OCI-M1 (cell line): ENCODE measurements around the gene NLRC3.

ENCODE experiments used
- DNase-seq: peaks from one replicate; lab custom pipeline; 2025; lab: John Stamatoyannopoulos, UW

The NLRC3 gene

DNA sequence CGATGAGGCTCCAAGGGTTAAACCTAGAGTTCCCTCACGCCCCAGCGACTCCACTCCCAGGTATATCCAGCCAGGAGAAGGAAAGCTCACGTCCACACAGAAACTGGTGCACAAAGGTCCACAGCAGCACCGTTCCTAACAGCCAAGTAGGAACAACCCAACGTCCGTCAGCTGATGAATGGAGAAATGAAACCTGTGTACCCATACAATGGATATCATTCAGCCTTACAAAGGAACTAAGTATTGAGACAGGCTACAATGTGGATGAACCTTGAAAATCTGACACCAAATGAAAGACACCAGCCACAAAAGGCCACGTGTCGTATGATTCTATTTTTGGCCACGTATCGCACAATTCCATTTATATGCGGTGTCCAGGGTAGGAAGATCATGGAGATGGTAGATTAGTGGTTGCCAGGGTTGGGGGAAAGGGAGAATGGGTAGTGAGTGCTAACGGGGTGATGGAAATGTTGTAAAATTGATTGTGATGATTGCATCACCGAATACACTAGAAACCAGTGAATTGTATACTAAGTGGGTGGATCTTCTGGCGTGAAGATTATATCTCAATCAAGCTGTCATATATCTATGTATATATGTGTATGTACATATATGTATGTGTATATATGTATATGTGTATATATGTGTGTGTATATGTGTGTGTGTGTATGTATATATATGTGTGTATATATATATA, 30.1 kb downstream of the NLRC3 start:
- no peak for DNase-seq

DNA sequence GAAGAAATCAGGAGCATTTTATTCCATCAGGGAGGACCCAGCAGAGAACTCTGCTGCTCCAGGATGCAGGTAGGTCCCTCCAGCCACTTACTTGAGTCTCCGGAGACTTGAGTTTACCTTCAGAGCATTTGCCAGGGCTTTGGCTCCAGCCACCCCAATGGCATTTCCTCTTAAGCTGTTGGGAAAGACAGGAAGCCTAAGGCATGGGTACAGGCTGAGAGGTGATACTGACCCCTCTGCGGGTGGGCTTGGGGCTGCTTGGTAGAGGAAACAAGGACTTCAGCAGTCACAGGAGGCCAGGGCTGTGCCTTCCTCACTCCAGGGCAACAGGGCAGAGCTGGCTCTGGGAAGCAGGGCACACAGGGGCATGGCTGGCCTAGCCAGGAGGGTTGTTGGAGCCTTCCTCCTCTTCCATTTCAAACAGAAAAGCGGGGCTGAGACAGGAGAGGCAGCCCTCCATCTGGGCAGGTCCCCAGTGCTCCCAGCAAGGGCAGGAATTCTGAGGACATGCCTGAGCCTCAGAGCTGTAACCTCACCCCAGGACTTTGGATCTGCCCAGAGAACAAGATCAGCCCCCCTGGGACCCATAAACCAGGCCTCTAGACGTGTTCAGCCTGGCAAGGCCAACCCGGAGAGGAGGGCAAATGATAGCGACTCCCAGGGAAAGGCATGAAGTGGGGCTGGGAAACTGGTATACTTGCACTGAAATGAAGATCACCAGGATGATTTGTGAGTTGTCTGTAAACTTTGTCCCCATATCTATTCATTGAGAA, 34.4 kb downstream of the NLRC3 start:
- DNase-seq, result no peak

DNA sequence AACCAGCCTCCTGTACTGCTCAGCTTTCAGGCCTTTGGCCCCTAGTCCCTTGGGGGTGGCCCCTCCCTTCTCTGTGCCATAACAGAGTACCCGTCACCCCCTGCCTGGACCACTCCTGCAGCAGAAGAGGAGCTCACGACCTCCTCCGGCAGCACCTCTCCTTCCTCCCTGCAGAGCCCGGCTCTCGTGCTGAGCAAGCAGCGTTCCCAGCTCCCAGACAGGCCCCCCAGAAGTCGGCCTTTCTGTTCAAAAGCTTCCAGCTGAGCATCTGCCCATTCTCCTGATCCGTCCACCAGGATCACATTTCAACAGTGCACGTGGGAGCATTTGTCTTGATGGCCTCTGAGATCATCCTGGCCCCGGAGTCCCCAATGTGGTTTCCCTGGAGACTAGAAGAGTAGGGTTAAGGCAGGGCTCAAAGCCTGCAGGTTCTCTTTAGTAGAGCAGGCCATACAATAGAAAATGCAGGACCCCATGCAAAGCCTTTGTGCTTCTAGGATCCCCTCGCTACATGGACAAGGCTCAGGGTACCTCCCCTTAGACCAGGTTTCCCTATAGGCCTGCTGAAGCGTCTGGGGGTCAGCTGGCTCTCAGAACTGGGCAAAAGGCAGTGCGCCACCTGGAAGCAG, 35.6 kb downstream of the NLRC3 start:
- DNase-seq, result no peak

DNA sequence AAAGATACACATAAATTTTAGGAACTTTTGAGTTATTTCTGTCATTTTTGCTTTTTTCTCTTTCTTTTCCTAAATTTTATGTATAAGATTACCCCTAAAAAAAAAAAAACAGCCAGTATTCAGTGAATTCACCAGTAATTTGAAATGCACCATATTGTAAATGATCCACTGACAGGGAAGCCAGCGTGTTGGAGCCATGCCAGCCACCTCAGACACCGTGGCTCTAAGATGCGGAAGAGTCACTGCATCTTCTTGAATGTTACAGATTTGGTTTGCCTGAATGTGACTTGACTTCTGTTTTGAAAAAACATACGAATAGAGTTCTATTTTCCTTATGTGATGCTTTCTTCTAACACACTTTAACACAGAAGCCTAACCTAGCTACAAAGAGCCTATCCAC, 39.0 kb downstream of the NLRC3 start:
- DNase-seq, result no peak

DNA sequence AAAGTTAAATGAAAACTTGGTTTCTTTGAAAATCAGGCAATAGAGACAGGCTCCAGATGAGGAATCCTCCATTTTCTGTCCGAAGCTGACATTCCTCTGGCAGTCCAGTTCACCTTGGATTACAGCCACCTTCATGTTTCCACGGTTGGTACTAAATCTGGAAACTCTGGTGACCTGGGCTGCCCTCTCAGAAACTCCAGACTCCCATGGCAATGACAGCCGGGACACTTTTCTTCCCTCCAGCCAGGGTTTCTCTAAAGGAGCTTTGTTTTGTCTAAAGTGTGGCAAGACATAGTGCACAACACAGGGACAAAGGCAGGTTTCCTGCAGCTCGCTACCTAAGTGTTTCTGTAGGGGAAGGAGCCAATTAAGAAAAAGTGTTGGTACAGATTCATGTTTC, 40.4 kb downstream of the NLRC3 start:
- DNase-seq, result no peak

DNA sequence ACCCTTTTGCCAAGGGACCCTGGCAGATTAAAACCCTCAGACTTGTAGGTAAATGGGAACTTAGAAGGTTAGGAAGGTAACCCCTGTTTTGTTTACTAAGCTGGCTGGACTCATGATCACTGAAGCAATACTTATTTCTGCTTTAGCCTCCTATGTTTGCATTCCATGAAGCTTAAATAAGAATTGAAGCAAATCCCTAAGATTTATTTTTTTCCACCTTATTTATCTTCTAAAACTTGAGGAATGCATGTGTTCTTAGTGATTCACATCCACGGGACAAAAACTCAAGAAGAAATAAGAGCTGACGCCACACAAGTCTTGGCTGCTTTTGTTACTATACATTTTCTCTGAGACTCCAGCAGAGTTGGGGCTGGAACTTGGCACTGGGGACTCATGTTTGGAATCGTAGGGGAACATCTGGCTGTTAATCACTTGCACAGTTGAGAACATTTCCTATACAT, 40.9 kb downstream of the NLRC3 start:
- no peak for DNase-seq

DNA sequence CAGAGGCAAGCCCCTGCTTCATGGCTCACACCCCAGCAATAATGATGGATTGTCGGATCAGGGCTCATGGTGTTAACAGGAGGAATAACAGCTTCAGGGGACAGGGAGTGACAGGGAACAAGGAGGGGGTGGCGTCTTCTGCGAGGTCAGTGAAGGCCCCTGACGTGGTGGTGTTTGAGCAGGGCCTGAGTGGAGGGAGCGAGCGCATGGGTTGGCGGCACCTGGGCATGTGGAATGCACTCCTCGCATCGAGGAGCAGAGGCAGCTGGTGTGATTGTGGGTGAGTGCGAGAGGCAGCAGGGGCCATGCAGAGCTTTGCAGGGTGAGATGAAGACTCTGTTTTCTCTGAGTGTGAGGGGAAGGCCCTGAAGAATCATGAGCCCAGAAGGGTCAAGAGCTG, 43.1 kb downstream of the NLRC3 start:
- no peak for DNase-seq

DNA sequence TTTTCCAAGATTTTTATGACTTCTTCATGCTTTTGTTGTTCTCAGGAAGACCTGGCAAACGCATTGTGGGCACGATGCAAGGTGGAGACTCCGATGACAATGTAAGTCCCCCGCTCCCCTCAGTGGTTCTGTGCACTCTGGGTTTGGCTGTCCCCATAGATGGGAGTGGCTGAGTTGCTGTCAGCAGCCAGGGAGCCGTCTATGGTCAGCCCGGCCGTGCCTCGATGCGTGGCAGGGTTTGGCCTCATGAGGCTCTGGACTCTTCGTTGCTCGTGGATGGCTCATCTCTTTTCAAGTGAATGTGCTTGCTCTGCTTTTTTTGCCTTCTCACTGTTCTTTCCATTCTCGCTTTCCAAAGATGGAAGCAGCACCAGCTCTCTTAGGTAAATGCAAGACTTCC, 44.5 kb downstream of the NLRC3 start:
- no peak for DNase-seq

DNA sequence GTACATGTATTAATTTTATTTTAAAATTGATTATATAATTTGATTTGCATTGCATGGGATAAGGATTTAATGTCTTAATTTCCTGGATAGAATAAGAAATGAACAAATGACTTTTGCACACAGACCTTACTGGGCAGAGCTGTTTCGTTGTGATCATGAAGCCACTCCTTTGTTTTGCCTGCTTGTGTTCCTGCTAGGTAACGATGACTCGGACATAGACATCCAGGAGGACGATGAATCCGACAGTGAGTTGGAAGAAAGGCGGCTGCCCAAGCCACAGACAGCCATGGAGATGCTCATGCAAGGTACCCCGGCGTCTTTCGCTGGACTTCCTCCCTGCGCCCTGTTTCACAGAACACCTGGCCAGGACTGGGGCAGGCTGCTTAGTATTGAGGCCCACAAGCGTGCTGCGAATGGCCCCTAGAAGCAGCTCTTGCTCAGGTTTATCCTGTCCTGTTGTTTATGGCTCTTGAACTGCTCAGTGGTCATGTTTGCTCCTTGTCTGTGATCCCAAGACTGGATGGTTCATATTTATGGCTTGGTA, 46.8 kb downstream of the NLRC3 start:
- DNase-seq, result no peak

DNA sequence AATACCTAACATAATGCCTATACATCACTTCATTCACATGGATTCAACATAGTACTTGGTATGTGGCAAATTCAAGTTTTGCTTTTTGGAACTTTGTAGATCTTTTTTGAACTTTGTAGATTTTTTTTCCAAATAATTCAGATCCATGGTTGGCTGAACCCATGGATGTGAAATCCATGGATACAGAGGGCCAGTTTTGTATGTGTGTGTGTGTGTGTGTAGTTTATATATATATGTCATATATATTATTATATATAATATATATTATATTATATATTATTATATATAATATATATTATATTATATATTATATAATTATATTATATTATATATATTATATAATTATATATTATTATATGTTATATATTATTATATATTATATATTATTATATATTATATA, 48.0 kb downstream of the NLRC3 start:
- DNase-seq, result no peak

DNA sequence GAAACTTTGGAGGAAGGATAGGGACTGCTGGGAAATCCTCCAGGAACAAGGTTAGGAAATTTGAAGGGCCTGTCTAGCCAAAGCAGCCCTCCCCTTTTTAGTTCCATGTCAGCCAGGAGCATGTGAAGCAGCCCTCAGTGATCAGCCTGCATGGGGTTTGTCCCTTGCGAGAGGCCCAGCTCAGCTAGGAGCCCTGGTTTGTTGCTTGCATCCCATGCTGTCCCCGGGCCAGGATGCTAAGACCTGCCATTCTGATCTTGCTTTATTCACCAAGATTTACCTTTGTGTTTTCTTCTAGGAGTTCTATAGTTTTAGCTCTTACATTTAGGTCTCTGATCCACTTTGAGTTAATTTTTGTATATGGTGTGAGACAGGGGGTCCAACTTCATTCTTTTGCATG, 48.8 kb downstream of the NLRC3 start:
- DNase-seq, result no peak

DNA sequence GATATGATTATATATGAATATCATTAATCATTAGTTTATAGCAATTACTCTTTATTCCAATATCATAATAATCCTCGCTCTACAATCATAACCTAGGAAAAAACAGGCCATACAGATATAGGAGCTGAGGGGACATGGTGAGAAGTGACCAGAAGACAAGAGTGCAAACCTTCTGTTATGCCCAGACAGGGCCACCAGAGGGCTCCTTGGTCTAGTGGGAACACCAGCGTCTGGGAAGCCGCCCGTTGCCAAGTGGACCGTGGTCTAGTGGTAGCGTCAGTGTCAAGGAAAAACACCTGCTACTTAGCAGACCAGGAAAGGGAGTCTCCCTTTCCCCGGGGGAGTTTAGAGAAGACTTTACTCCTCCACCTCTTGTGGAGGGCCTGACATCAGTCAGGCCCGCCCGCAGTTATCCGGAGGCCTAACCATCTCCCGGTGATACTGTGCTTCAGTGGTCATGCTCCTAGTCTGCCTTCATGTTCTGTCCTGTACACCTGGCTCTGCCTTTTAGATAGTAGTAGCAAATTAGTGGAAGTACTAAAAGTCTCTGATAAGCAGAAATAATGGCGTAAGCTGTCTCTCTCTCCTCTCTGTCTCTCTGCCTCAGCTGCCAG, 49.9 kb downstream of the NLRC3 start:
- DNase-seq, result peak; percentile 53

DNA sequence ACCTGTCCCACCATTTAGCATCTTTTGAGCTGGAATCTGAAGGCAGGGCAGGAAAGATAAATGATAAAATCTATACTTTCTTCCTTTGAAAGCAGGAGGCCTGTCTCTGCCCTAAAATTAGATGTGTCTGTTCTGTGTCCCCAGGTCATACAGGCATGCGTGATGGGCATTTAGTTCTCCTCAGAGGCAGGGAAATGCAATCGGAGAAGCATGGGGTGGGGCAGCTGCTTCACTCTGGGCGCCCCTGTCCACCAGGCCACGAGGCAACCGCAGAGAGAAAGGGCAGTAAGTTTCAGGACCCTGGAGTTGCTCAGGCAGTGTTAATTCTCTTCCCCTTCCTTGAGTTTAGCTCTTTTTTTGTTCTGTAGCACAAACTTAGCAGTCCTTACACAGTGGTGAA, 51.3 kb downstream of the NLRC3 start:
- no peak for DNase-seq

DNA sequence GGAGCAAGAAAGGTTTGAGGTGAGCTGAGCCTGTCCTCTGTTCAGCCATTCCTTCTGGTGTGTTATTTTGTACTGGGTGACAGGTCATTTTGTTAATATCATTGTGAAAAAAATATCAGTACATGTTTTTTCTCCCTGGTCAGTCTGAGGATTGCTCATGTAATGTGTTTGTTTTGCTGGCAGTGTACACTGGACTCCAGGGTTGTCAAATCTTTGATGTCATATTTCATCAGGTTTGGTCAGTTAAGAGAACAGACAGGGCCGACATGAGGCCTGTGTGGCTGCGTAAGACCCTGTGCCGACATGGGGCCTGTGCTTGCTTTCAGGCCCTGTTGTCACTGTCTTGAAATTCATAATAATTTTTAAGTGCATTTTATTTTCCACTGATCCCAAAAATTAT, 53.9 kb downstream of the NLRC3 start:
- DNase-seq, result no peak

DNA sequence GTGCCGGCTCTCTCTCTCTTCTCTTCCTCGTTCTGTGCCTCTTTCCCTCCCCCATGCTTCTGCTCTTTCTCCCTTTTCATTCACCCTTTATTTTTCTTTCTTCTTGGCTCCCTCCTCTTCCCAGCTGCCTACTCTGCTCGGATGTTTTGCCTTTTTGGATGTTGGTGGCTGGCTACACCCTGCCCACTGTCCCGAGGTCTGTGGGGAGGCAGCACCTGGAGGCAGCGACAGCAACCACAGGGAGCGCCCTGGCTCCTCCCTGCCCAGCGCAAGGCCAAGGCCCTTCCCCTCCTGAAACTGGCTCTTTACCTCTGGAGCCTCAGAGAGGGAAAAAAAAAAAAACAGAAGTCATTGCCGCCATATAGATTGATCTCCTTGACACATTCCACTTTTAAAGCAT, 56.4 kb downstream of the NLRC3 start:
- no peak for DNase-seq

DNA sequence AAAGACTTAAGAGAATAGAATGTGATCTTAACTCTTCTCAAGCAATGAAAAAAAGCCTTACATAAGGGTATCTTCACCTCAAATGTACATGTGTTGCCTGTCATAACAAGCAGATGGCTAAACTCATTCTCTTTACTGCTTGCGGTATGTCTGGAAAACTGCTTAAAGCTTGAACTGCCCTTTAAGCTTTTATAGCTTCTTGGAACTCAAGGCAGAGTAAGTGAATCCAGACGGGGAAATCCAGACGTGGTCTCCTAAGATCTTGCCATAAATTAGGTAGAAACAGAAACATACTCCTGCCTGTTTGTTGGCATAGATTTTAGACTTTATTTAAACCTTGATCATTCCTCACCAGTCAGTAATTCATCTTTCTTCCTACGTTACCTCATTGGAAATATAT, 56.8 kb downstream of the NLRC3 start:
- no peak for DNase-seq

DNA sequence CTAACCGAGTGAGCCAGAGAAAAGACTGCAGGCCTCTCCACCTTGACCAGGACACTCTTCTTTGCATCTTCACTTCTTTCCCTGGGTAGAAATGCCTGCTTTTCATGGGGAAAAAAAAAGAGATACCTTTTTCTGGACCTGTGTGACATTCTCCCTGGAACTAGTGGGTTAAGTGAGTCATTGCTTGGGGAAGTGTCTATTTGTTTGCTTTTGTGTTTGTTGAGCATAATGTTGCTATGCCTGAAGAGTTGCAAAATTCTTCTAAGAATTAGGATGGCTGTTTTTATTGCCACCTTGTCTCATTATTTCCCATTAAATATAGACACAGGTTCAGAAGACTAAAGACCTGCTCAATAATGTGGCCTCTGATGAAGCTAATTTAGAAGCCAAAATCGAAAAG, 57.6 kb downstream of the NLRC3 start:
- DNase-seq, result no peak

DNA sequence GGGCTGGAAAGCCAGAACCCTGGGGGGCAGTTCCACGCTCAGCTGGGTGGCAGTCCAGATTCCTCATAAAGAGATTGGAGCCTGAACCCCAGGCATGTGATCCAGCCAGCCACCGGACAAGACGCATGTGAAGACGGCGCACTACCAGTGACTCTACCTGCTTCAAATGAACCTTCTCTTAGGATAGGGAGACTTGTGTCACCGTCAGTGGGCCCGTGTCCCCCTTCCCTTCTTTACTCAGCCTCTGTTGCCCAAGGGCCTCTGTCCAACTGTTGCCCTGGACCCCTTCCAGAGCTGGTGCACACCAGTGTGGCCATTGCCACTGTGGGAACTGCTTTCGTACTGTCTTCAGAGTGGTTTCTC, 58.2 kb downstream of the NLRC3 start:
- no peak for DNase-seq

DNA sequence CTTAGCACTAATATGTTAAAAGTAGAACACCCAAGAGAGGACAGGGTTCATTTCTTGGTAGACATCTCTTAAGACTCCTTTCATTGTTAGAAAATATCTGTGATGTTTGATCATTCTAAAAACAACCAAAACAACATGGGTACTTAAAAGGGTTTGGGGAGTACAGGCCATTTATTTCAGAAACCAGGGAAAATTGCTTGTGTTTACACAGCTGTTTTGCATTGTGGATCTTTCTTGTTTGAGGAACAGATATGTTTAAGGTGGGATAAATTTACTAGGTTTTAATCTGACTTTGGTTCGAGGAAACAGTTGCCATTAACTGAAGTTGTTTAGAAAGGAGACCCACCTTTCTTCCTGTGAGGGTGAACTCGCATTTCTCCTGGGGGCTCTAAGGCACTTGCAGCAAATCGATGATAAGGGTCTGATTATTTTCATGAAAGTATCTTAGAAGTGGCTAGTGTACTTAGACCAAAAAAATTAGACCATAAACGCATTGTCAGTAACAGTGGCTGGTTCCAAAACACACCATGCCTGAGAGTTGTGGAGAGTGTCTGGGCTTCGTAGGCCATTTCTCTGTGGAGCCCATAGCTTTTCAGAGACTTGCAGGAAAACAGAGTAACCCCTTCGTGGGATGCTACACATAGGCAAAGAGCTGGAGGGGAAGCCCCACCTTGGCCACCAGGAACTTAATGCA, 58.8 kb downstream of the NLRC3 start:
- DNase-seq, result no peak

DNA sequence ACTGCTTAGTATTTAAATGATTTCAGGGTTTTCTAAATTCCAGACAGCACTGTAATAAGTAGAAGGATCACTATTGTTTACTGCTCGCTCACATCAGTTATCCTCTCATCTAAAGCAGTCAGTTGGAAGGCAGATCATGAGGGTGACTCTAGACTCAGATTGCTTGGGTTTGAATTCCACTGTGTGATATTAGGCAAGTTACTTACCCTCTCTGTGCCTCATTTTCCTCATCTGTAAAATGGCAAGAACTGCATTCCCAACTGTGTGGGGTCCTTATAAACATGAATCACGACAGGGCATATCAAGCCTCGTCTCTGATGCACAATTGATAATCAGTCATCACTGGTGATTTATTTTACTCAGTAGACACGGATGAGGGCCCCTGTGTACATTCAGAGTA, 61.3 kb downstream of the NLRC3 start:
- DNase-seq, result no peak

DNA sequence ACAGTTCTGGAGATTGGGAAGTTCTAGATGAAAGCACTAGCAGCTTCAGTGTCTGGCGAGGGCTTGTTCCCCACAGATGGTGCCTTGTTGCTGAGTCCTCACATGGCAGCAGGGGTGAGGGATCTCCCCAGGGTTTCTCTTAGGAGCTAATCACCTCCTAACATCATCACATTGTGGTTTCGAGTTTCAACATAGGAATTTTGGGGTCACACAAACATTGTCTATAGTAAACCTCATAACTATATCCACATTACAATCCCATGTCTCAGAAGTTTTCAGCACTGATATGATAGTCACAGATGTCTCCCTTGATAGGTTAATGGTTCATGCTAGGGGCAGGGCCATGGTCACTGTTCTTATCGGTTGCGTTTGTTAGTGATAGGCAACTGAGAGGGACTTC, 62.6 kb downstream of the NLRC3 start:
- DNase-seq, result no peak
